Stimulated activated CD4-positive, alpha-beta T cell treated with anti-CD3 and anti-CD28 coated beads, TNF-alpha, amount 100 ng/mL, for 4 hours (primary cell): ENCODE measurements around the gene COL11A2.
"Not testable (repeated sequence)": the region's sequence is repeated elsewhere in the genome, so short reads cannot be mapped to it uniquely, and the experiment has no call there.

Experiments used
- DNase-seq, 3 experiments: peaks; one replicate each; pipeline ENCODE4 v3.0.0-alpha.2; 2020; ENCODE audit warnings: low read depth in 3 of 3

The COL11A2 gene

GRCh38 chr6:33192105-33192646, at the start of gene COL11A2:
Gene COL11A2, minus strand, starts transcription at chr6:33192467. Its CDS starts 227 bp downstream, at chr6:33192240.
- no peak for DNase-seq

- no peak for DNase-seq
Measured at GRCh38 chr6:33241968-33242367, 49.7 kb upstream of the COL11A2 start.

GRCh38 chr6:33237741-33238140, 45.5 kb upstream of the COL11A2 start:
- no peak for DNase-seq

DNA sequence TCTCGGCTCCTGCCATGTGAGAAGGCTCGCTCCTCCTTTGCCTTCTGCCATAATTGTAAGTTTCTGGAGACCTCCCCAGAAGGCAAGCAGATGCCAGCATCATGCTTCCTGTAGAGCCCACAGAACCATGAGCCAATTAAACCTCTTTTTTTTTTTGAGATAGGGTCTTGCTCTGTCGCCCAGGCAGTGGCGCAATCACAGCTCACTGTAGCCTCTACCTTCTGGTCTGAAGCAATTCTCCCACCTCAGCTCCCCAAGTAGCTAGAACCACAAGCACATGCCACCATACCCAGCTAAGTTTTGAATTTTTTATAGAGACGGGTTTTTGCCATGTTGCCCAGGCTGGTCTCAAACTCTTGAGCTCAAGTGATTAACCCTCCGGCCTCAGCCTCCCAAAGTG, 44.6 kb upstream of the COL11A2 start:
- no peak for DNase-seq

DNA sequence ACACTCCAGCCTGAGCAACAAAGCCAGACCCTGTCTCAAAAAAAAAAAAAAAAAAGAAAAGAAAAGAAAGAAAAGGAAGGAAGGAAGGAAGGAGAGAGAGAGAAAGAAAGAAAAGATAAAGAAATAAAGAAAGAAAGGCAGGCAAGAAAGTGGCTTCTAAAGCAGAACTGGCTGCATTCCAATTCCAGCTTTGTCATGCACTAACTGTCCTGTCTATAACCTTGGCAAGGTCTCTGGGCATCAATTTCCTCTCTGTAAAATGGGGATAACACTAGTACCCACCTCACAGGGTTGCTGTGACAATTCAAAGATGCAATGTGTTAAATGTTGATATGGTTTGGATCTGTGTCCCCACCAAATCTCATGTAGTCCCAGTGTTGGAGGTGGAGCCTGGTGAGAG, 44.1 kb upstream of the COL11A2 start:
- no peak for DNase-seq

DNA sequence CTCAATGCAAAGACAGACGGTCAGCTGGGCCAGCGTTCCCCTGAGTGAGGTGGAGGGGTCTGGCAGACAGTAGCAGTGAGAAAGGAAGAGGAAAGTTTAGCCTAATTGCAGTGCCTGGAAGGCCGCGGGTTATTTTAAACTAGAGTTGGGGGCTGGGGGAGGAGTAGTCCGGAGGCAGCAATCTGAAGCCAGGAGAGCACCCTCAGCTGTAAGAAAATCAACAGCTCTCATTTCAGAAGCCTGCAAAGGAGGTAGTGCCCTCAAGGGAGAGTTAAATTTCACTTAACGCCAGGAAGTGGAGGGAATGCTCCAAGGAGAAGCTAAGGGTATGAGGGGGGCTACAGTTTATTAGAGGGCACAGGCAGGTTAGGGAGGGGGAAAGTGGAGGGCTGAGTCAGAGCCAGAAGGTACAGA, 43.0 kb upstream of the COL11A2 start:
- no peak for DNase-seq

DNA sequence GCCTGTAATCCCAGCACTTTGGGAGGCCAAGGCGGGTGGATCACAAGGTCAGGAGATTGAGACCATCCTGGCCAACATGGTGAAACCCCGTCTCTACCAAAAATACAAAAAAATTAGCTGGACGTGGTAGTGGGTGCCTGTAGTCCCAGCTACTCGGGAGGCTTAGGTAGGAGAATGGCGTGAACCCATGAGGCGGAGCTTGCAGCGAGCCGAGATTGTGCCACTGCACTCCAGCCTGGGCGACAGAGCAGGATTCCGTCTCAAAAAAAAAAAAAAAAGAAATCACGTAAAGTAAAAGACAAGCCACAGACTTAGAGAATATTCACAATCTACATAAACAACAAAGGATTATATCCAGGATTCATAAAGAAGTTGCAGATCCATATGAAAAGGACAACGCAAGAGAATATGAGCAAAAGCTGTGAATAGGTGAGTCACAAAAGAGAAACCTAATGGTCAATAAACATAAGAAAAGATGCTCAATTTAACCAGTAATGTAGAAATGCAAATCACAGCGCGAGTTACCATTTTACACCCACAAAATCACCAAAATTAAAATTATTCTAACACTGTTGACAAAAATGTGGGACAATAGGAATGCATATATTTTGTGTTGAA, 34.3 kb upstream of the COL11A2 start:
- DNase-seq, result not testable (repeated sequence)

- DNase-seq, result no peak
Measured at GRCh38 chr6:33217681-33218080, 25.4 kb upstream of the COL11A2 start.

DNA sequence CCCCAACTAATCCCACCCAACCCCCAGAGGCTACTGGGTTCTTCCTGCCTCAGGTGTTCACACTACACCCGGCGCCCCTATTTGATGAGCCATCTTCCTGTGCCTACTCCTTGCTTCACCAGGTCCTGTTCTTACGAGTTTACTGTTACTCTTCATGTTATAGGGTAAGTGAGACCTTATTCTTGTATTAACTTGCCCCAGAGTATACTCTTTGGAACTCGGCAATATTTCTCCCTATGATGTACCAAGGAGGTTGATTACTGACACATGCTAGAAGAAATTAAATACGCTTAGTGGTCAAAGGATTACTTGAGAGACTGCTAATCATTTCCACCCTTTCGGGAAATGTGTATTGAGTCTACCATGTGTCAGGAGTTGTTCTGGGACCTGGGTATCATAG, 25.0 kb upstream of the COL11A2 start:
- DNase-seq, result no peak

GRCh38 chr6:33216117-33216649, 23.9 kb upstream of the COL11A2 start:
- DNase-seq, result no peak

- DNase-seq, result no peak
Measured at GRCh38 chr6:33215271-33216116, 23.2 kb upstream of the COL11A2 start.

GRCh38 chr6:33213989-33214335, 21.7 kb upstream of the COL11A2 start:
- no peak for DNase-seq

GRCh38 chr6:33213166-33213988, 21.1 kb upstream of the COL11A2 start:
- DNase-seq, result no peak

DNA sequence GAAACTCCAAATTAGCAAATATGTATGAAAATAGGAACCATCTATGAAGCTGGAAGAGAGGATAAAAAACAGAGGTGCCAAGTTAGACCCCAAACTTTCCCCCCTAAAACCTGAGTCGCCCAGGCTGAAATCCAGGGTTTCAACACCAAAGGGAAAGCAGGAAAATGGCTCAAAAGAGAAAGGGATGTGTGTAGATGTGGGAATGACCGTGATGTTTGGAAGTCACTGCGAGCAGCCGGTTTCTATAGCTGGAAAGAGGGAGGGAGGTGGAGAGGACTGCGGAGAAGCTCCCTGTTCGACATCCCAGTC, 20.5 kb upstream of the COL11A2 start:
- DNase-seq, result no peak

- DNase-seq, result no peak
Measured at GRCh38 chr6:33211666-33212422, 19.6 kb upstream of the COL11A2 start.

DNA sequence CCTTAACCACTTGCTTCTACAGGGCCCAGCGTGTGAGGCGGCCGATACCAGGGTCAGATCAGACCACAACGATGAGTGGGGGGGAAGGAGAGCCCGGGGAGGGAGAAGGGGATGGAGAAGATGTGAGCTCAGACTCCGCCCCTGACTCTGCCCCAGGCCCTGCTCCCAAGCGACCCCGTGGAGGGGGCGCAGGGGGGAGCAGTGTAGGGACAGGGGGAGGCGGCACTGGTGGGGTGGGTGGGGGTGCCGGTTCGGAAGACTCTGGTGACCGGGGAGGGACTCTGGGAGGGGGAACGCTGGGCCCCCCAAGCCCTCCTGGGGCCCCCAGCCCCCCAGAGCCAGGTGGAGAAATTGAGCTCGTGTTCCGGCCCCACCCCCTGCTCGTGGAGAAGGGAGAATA, 18.9 kb upstream of the COL11A2 start:
- no peak for DNase-seq

- no peak for DNase-seq
Measured at GRCh38 chr6:33209856-33210255, 17.6 kb upstream of the COL11A2 start.

DNA sequence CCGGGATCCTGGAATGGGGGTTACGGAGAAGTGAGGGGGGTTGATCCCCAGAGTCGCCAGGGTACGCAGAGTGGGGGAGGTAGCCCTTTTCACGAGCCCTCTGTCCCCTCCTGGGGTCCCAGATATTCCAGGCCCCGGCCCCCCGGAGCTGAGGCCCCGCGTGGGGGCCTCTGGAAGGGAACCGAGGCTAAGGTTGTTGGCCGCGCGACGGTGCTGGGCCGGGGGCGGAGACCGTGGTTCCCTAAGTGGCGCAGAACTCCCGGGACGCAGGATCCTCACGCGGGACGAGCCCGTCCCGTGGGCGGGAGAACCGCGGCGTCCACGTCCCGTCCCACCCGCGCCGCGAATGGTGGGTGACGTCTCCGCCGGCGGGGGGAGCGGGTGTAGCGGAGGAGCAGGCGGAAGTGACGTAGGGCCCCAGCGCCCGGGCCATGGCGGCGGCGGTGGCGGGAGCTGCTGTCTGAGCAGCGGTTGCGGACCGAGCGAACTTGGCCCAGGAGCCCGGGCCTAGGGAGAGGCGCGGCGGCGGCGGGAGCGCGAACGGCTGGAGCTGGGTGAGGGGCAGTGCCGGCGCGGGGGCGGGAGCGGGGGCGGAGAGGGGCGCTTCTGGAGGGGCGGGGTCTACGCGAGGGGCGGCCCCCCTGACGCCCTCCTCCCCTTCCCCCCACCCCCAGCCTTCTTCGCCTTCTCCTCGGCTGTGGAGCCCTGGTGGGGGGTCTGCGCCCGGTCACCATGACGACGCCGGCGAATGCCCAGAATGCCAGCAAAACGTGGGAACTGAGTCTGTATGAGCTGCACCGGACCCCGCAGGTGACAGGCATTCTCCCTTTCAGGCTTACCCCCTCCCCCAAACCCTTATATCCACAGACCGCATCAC, 16.1 kb upstream of the COL11A2 start, which contains the start of gene RING1:
TSS of gene RING1 (plus strand) at position 410 of the 877 bp plus-strand sequence. CDS start at position 733, 323 bp downstream.
- DNase-seq, result peak; percentile 81 to 83 (median 82)

DNA sequence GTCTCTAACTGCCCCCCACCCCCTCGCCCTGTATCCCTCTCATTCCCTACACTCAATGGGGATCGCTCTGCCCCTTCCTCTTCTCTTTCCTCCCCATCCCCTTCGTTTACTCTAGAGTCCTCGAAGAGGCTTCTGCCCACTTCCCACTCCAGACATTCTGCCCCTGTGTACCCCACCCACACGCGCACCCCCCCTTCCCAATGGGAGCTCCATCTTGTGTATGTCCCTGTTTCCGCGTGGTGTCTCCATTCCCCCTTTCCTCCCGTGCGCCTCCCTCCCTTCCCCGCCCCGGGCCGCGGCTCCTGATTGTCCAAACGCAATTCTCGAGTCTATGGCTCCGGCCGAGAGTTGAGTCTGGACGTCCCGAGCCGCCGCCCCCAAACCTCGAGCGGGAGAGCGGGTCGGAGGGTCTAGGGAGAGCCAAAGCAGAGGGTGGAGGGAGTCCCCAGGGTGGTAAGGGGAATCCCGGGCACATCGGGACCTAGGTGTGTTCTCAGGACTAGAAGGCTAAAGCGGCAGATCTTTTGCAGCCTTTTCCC, 15.4 kb upstream of the COL11A2 start:
- DNase-seq, result no peak
